ENCODE measurements around the gene RNU2-63P. TPM values are rescaled to one million over a fixed set of nuclear protein-coding genes. Genes with fewer than 3 reads are reported as not detected.
"Not testable (repeated sequence)": the region's sequence is repeated elsewhere in the genome, so short reads cannot be mapped to it uniquely, and the experiment has no call there.

The RNU2-63P gene
- total RNA-seq, 4 donors from 2014 or later, result not detected

GRCh38 chr2:88003074-88003755 lies 13.1 kb downstream of the RNU2-63P start:
- H3K27ac ChIP-seq, result no peak overlapping the region
- H3K4me3 ChIP-seq, result no peak overlapping the region
- 47 to 59% methylated on average over 16 to 17 of the region's 34 CpGs for WGBS, 2 donors
- no peak for TF ChIP-seq POLR2A (IDR thresholded peaks at IDR 0.05)
- TF ChIP-seq, protein P1, sequence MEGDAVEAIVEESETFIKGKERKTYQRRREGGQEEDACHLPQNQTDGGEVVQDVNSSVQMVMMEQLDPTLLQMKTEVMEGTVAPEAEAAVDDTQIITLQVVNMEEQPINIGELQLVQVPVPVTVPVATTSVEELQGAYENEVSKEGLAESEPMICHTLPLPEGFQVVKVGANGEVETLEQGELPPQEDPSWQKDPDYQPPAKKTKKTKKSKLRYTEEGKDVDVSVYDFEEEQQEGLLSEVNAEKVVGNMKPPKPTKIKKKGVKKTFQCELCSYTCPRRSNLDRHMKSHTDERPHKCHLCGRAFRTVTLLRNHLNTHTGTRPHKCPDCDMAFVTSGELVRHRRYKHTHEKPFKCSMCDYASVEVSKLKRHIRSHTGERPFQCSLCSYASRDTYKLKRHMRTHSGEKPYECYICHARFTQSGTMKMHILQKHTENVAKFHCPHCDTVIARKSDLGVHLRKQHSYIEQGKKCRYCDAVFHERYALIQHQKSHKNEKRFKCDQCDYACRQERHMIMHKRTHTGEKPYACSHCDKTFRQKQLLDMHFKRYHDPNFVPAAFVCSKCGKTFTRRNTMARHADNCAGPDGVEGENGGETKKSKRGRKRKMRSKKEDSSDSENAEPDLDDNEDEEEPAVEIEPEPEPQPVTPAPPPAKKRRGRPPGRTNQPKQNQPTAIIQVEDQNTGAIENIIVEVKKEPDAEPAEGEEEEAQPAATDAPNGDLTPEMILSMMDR (IDR thresholded peaks at IDR 0.05), result no peak
- intact Hi-C loops (cut with DNase I), result no loop called here
- no peaks in the 10 kb centered on the region for H3K36me3 ChIP-seq
- H3K9me3 ChIP-seq, result no peaks in the 10 kb centered on the region
- DNase-seq, result no peak
- peaks cover 0 to 5% (median 0%) of the 10 kb centered on the region in 3 donors for H3K4me1 ChIP-seq
- H3K27me3 ChIP-seq, result peaks cover 0 to 6% (median 0%) of the 10 kb centered on the region in 4 donors

DNA sequence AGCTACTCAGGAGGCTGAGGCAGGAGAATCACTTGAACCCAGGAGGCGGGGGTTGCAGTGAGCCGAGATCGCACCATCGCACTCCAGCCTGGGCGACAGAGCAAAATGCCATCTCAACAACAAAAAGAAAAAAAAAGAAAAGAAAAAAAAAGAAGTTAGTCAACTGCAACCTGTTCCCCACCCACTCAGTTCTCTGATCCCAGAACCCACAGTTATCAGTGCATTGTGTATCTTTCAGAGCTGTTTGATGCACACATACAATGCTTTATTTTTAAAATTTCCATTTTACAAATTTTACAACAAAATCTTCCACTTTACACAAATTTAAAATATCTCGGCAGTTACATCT lies 14.0 kb downstream of the RNU2-63P start:
- peaks cover 0 to 6% (median 0%) of the 10 kb centered on the region in 4 donors for H3K27me3 ChIP-seq
- H3K36me3 ChIP-seq, result no peaks in the 10 kb centered on the region
- no peaks in the 10 kb centered on the region for H3K9me3 ChIP-seq
- no peak for DNase-seq
- 93 to 94% methylated on average over 6 of the region's 6 CpGs for WGBS, 2 donors
- no peak overlapping the region for H3K4me3 ChIP-seq
- no peak overlapping the region for H3K27ac ChIP-seq
- intact Hi-C loops (cut with DNase I), result no loop called here
- TF ChIP-seq POLR2A (IDR thresholded peaks at IDR 0.05), result no peak
- TF ChIP-seq, protein P1 (IDR thresholded peaks at IDR 0.05), result no peak
- H3K4me1 ChIP-seq, result peaks cover 0 to 5% (median 0%) of the 10 kb centered on the region in 3 donors

DNA sequence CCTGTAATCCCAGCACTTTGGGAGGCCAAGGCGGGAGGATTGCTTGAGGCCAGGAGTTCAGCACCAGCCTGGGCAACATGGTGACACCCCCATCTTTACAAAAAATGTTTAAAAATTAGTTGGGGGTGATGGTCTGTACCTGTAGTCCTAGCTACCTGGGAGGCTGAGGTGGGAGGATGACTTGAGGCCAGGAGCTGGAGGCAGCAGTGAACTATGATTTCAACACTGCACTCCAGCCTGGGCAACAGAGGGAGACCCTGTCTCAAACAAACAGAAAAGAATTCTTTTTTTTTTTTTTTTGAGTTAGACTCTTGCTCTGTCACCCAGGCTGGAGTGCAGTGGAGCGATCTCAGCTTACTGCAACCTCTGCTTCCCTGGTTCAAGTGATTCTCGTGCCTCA lies 15.9 kb downstream of the RNU2-63P start:
- H3K27me3 ChIP-seq; H3K4me1 ChIP-seq; DNase-seq; H3K36me3 ChIP-seq; intact Hi-C loops (cut with DNase I); H3K4me3 ChIP-seq; H3K9me3 ChIP-seq; H3K27ac ChIP-seq: not testable (repeated sequence)
- WGBS, 2 donors, result 57 to 100% methylated on average over 1 to 3 of the region's 3 CpGs

DNA sequence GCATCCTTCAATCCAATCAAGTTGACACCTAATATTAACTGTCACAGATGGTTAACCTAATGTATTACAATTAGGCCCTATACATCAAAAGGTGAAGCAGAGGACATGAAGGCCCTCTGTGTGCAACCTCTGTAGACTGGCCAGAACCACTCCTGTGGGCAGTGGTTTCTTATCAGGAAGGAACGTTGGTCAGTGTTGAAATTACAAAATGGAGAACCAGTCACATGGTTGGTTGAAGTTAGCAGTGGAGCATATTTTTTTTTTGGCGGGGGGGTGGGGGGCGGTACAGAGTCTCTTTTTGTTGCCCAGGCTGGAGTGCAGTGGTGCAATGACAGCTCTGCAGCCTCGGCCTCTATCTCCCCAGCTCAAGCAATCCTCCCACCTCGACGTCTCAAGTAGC lies 19.8 kb downstream of the RNU2-63P start:
- intact Hi-C loops (cut with DNase I), result no loop called here
- H3K4me1 ChIP-seq, result peaks cover 0 to 1% (median 0%) of the 10 kb centered on the region in 3 donors
- no peaks in the 10 kb centered on the region for H3K9me3 ChIP-seq
- H3K36me3 ChIP-seq, result no peaks in the 10 kb centered on the region
- no peak overlapping the region for H3K27ac ChIP-seq
- 60 to 80% methylated on average over 1 of the region's 6 CpGs for WGBS, 2 donors
- DNase-seq, result no peak
- no peaks in the 10 kb centered on the region for H3K27me3 ChIP-seq
- TF ChIP-seq, protein P1 (IDR thresholded peaks at IDR 0.05), result no peak
- no peak for TF ChIP-seq POLR2A (IDR thresholded peaks at IDR 0.05)
- H3K4me3 ChIP-seq, result no peak overlapping the region

GRCh38 chr2:87995756-87996155 lies 20.6 kb downstream of the RNU2-63P start:
- no peak overlapping the region for H3K27ac ChIP-seq
- no peak for DNase-seq
- H3K4me1 ChIP-seq, result no peaks in the 10 kb centered on the region
- H3K36me3 ChIP-seq, result no peaks in the 10 kb centered on the region
- H3K9me3 ChIP-seq, result no peaks in the 10 kb centered on the region
- no peaks in the 10 kb centered on the region for H3K27me3 ChIP-seq
- no peak overlapping the region for H3K4me3 ChIP-seq
- intact Hi-C loops (cut with DNase I), result no loop called here
- WGBS, 2 donors, result 64 to 65% methylated on average over 1 of the region's 1 CpG
- no peak for TF ChIP-seq POLR2A (IDR thresholded peaks at IDR 0.05)
- TF ChIP-seq, protein P1 (IDR thresholded peaks at IDR 0.05), result no peak

GRCh38 chr2:87994304-87994850 lies 22.0 kb downstream of the RNU2-63P start:
- DNase-seq; H3K4me1 ChIP-seq; H3K36me3 ChIP-seq; H3K9me3 ChIP-seq; intact Hi-C loops (cut with DNase I); H3K27me3 ChIP-seq; H3K4me3 ChIP-seq; H3K27ac ChIP-seq: not testable (repeated sequence)
- 47 to 52% methylated on average over 4 to 7 of the region's 7 CpGs for WGBS, 2 donors

DNA sequence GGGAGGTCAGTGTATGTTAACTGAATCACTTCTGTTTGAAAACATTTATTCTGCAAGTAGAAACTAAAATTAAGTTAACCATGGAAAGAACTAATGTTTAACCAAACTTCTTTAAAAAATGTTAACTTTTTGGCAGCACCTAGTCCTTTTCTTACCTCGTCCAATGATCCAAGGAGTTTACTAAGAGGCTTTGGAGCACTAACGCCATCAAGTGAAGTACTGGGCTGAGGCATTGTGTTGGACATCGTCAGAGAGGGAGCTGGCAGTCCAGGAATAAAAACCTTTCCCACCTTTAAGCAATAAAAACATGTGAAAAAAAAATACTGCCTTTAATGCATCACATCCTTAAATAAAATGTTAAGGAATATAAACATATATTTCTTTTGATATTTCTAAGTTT lies 23.8 kb downstream of the RNU2-63P start:
- H3K4me3 ChIP-seq; H3K36me3 ChIP-seq; H3K27me3 ChIP-seq; H3K9me3 ChIP-seq; intact Hi-C loops (cut with DNase I); H3K4me1 ChIP-seq; DNase-seq; H3K27ac ChIP-seq: not testable (repeated sequence)
- 40% methylated on average over 1 of the region's 3 CpGs; no CpG with 5 or more reads in 1 of the 2 donors for WGBS, 2 donors

DNA sequence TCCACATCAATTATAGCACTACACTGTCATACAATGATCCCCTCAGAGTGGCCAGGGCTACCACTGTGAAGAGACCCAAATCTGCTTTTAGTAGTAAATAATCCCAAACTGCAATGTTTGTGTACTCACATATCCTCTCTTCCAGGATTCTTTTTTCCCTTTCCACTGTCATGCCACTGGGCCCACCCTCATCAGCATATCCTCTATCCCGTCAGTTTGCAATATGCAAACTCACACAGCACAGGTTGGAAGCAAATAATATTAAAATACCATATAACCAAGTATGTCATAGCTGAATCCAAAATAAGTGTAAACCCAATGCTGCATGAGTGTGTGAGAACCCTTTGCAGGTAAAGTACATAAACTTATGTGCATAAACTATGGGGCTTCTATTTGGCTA lies 28.9 kb downstream of the RNU2-63P start:
- DNase-seq; H3K36me3 ChIP-seq; H3K9me3 ChIP-seq; H3K4me3 ChIP-seq; H3K27ac ChIP-seq; intact Hi-C loops (cut with DNase I); H3K27me3 ChIP-seq; H3K4me1 ChIP-seq: not testable (repeated sequence)
- no CpG with 5 or more reads among the region's 1 CpG for WGBS, 2 donors

- H3K36me3 ChIP-seq; H3K4me1 ChIP-seq; H3K27me3 ChIP-seq; intact Hi-C loops (cut with DNase I); DNase-seq; H3K4me3 ChIP-seq; H3K27ac ChIP-seq; H3K9me3 ChIP-seq: not testable (repeated sequence)
- WGBS, 2 donors, result 81% methylated on average over 3 of the region's 5 CpGs; no CpG with 5 or more reads in 1 of the 2 donors
Observed at GRCh38 chr2:87985902-87986301, 30.4 kb downstream of the RNU2-63P start.
